K562 (cell line): ENCODE measurements around the gene CHD1L. TPM values are rescaled to one million over a fixed set of nuclear protein-coding genes. Genes with fewer than 3 reads are reported as not detected.

ENCODE experiments used
- ATAC-seq: fragments of 200-7000 bp; cut with Tn5 transposase; 3 replicates; pipeline ENCODE4 v1.9.1; 2020; ENCODE audit warnings: moderate library complexity
- BruUV-seq: library from RNA; stranded (reverse); fragments of 400-500 nt; replicated peaks from 2 replicates; lab custom pipeline; 2021; lab: Mats Ljungman, UMichigan
- CTCF ChIA-PET: fragments of 300-600 bp; formaldehyde crosslinking; extraction: SDS; loops from one replicate; lab custom pipeline; 2021; ENCODE audit warnings: low intra/inter-chr PET ratio; lab: Yijun Ruan, JAX
- POLR2A ChIA-PET: fragments of 300-600, 350-650 bp; sonication (Branson Sonifier 250); formaldehyde crosslinking; extraction: SDS; loops from one replicate; lab custom pipeline; 2021; ENCODE audit warnings: antibody characterized with exemption, inconsistent platforms; lab: Yijun Ruan, JAX
- DNase-seq, 4 experiments: peaks; one replicate each; pipeline versions ENCODE4 v3.0.0 to v3.0.0-alpha.2; 2011 to 2018; ENCODE audit warnings: low spot score in 3 of 4, mixed read lengths in 3 of 4; ENCODE audit errors: extremely low read depth in 1 of 4
- FAIRE-seq: peaks from 2 replicates; lab custom pipeline; 2011; peaks lifted over from hg19 to GRCh38; lab: Jason Lieb, UNC
- H2AFZ ChIP-seq: 2 replicates; pipeline ENCODE4 v1.6.0; 2011; ENCODE audit warnings: low read depth, low read length, control low read depth, inconsistent platforms
- H3K27ac ChIP-seq: fragments of 200-600 bp; 3 replicates; pipeline ENCODE4 v1.8.0; 2011; ENCODE audit warnings: low read depth, mild to moderate bottlenecking, control low read depth, inconsistent platforms, low read length, moderate library complexity, mixed read lengths; ENCODE audit errors: extremely low read depth
- H3K27me3 ChIP-seq, 2 experiments: fragments of 300-600 bp in 1 of 2; 2 replicates in 1 of 2; 3 replicates in 1 of 2; pipeline versions ENCODE4 v1.6.0 to v1.8.0; 2011; ENCODE audit warnings: inconsistent platforms in 2 of 2, low read length in 2 of 2, mild to moderate bottlenecking in 1 of 2, mixed read lengths in 1 of 2, moderate library complexity in 1 of 2; ENCODE audit not compliant: control insufficient read depth in 2 of 2, insufficient read depth in 2 of 2
- H3K36me3 ChIP-seq: fragments of 300-600 bp; 3 replicates; pipeline ENCODE4 v1.8.0; 2011; ENCODE audit warnings: mild to moderate bottlenecking, low read length, inconsistent platforms; ENCODE audit not compliant: control insufficient read depth, insufficient read depth
- H3K4me1 ChIP-seq, 2 experiments: fragments of 200-600 bp in 1 of 2; replicated peaks in 1 of 2; 2 replicates in 1 of 2; 3 replicates in 1 of 2; pipeline versions ENCODE4 v1.5.1 to v1.8.0; 2011; ENCODE audit warnings: inconsistent platforms in 2 of 2, low read length in 2 of 2, mild to moderate bottlenecking in 1 of 2, mixed read lengths in 1 of 2, moderate library complexity in 1 of 2; ENCODE audit not compliant: control insufficient read depth in 2 of 2, insufficient read depth in 2 of 2
- H3K4me2 ChIP-seq: 2 replicates; pipeline ENCODE4 v1.6.1; 2011; ENCODE audit warnings: low read length, control low read depth, inconsistent platforms, mixed read lengths; ENCODE audit not compliant: insufficient read depth
- H3K4me3 ChIP-seq: fragments of 200-600 bp; sonication (generic), shearing (Covaris generic); 2 replicates; pipeline ENCODE4 v1.5.1; 2016; ENCODE audit warnings: control low read depth, inconsistent platforms
- H3K79me2 ChIP-seq: fragments of 200-600 bp; 3 replicates; pipeline ENCODE4 v1.8.0; 2011; ENCODE audit warnings: low read length, inconsistent platforms; ENCODE audit not compliant: control insufficient read depth, insufficient read depth
- H3K9ac ChIP-seq, 2 experiments: 2 replicates each; pipeline versions ENCODE4 v1.6.0 to v1.6.1; 2011; ENCODE audit warnings: low read depth in 2 of 2, low read length in 2 of 2, control low read depth in 1 of 2, inconsistent platforms in 1 of 2, mild to moderate bottlenecking in 1 of 2, mixed read lengths in 1 of 2; ENCODE audit not compliant: insufficient read depth in 1 of 2
- H3K9me1 ChIP-seq: one replicate; pipeline ENCODE4 v1.6.0; 2011; ENCODE audit warnings: inconsistent platforms, mild to moderate bottlenecking, low read length, moderate library complexity; ENCODE audit not compliant: control insufficient read depth, insufficient read depth
- H3K9me3 ChIP-seq: replicated peaks from 2 replicates; pipeline ENCODE4 v1.5.1; 2011; ENCODE audit warnings: low read depth, low read length, inconsistent platforms; ENCODE audit not compliant: control insufficient read depth, insufficient read depth
- H4K20me1 ChIP-seq: replicated peaks from 2 replicates; pipeline ENCODE4 v1.6.1; 2011; ENCODE audit warnings: low read length, inconsistent platforms, mixed read lengths; ENCODE audit not compliant: control insufficient read depth, insufficient read depth
- CBX3 ChIP-seq, 2 experiments: IDR thresholded peaks; 1 replicate in 1 of 2; 2 replicates in 1 of 2; pipeline ENCODE4 v1.6.1; 2012; ENCODE audit warnings: inconsistent platforms in 2 of 2, low read length in 2 of 2, borderline replicate concordance in 1 of 2, control low read depth in 1 of 2
- CBX5 ChIP-seq: IDR thresholded peaks from 2 replicates; pipeline ENCODE4 v1.6.1; 2014; ENCODE audit warnings: low read depth, borderline replicate concordance
- EP300 ChIP-seq: IDR thresholded peaks from 2 replicates; pipeline ENCODE4 v1.6.1; 2012; ENCODE audit warnings: low read length, improper control_type of control experiment
- TFAM ChIP-seq: fragments of 250-450 bp; sonication (Bioruptor Pico); conservative IDR thresholded peaks from 2 replicates; pipeline ENCODE4 v1.5.0; 2021; ENCODE audit warnings: mild to moderate bottlenecking, moderate library complexity
- TRIM24 ChIP-seq, 2 experiments: fragments of 450-650 bp; IDR thresholded peaks; 2 replicates each; pipeline ENCODE4 v1.6.1; 2016
- TRIM28 ChIP-seq: fragments of 450-650 bp; IDR thresholded peaks from 2 replicates; pipeline ENCODE4 v1.6.1; 2017
- WGBS: fragments of 100-300 bp; shearing (Covaris generic); methylation state at CpG from one replicate; pipeline ENCODE4 v1.1.6; 2016; ENCODE audit warnings: low coverage, mixed read lengths; ENCODE audit not compliant: insufficient coverage; ENCODE audit errors: missing lambda C conversion rate; 5-methylcytosine and 5-hydroxymethylcytosine counted together
- in situ Hi-C: fragments of 300-500 bp; cut with MboI; formaldehyde crosslinking; loops from 4 replicates; pipeline ENCODE4 v1.15.0; 2018; ENCODE audit warnings: inconsistent platforms, mixed read lengths
- intact Hi-C: fragments of 100-400 bp; cut with micrococcal nuclease; formaldehyde crosslinking; loops from 2 replicates; pipeline ENCODE4 v1.14.2; 2022
- polyA plus RNA-seq, 8 experiments: library from polyadenylated mRNA; depleted of rRNA in 4 of 8; stranded (reverse) in 5 of 8; unstranded in 3 of 8; fragments of >200 nt; fragmentation: Nextera tagmentation in 2 of 8; fragmentation: Illumina TruSeq in 1 of 8; extraction: Ambion mirVana in 2 of 8; extraction: Trizol in 1 of 8; gene quantifications; 2 replicates each; pipeline versions ENCODE4 v1.2.1 to v1.2.3, GENCODE V29; 2011 to 2014; ENCODE audit warnings: inconsistent platforms in 1 of 8, missing spikeins in 1 of 8
- total RNA-seq, 7 experiments: library from RNA; depleted of rRNA in 6 of 7; stranded (reverse); fragments of >200 nt in 6 of 7; fragmentation: Illumina TruSeq in 2 of 7; extraction: Trizol in 2 of 7; gene quantifications; 2 replicates each; pipeline versions ENCODE4 v1.2.1 to v1.2.3, GENCODE V29; 2011 to 2021; ENCODE audit warnings: low replicate concordance in 1 of 7
- TF ChIP-seq, protein P1 (sequence below), 2 experiments: fragments of 450-650 bp; conservative IDR thresholded peaks; 2 replicates each; pipeline ENCODE4 v1.6.1; 2017; ENCODE audit warnings: mild to moderate bottlenecking in 2 of 2, moderate library complexity in 2 of 2
- TF ChIP-seq, protein P2 (sequence below): fragments of 250-450 bp; sonication (Bioruptor Pico); IDR thresholded peaks from 2 replicates; pipeline ENCODE4 v1.4.0; 2020; ENCODE audit warnings: mild to moderate bottlenecking, moderate library complexity
- TF ChIP-seq, protein P3 (sequence below): fragments of 450-650 bp; IDR thresholded peaks from 2 replicates; pipeline ENCODE4 v1.6.1; 2018; ENCODE audit warnings: mild to moderate bottlenecking, low read depth; ENCODE audit not compliant: partially characterized antibody

Gene CHD1L
- total and polyA plus RNA-seq, 9 of the 15 experiments (the other 6 are each of a cell fraction or from before 2014, with no cell fraction given): 25.0 to 93.3 (median 59.1) TPM

DNA sequence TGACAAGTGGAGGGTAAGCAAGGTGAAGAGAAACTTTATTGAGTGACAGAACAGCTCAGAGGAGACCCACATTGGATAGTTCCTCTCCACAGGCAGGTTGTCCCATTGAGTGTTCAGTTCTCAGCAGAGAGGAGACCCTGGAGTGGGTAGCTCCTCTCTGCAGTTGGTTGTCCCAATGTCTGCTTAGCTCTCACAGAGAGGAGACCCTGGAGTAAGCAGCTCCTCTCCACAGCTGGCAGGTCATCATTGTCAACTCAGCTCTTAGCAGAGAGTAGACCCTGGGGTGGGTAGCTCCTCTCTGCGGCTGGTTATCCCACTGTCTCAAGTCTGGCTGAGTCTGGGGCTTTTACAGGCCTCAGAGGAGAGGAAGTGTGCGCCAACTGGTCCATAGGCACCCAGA lies 6.0 kb upstream of the CHD1L start:
- WGBS: 9% methylated on average over 2 of the region's 2 CpGs
- no peak overlapping the region for H3K4me2 ChIP-seq
- no peaks in the 10 kb centered on the region for H4K20me1 ChIP-seq
- no peaks in the 10 kb centered on the region for H3K4me1 ChIP-seq
- POLR2A ChIA-PET: interaction anchor here (1.0 kb wide), 1 partner anchor 9 kb away, joined by 4 read pairs; no protein-coding TSS in a partner anchor
- CTCF ChIA-PET: no interaction called here
- intact Hi-C loops (no loop called here), in situ Hi-C loops (no loop called here)
- no peaks in the 10 kb centered on the region for H3K36me3 ChIP-seq
- H3K9me3 ChIP-seq: peaks cover 12% of the 10 kb centered on the region
- H3K9ac ChIP-seq: no peak overlapping the region
- ATAC-seq: no peak
- H3K9me1 ChIP-seq: no peaks in the 10 kb centered on the region
- no peak for DNase-seq
- H3K4me3 ChIP-seq: no peak overlapping the region
- no peak overlapping the region for H2AFZ ChIP-seq
- no peaks in the 10 kb centered on the region; a peak in 1 of 5 replicates for H3K27me3 ChIP-seq
- FAIRE-seq: no peak
- TF ChIP-seq, protein P1, sequence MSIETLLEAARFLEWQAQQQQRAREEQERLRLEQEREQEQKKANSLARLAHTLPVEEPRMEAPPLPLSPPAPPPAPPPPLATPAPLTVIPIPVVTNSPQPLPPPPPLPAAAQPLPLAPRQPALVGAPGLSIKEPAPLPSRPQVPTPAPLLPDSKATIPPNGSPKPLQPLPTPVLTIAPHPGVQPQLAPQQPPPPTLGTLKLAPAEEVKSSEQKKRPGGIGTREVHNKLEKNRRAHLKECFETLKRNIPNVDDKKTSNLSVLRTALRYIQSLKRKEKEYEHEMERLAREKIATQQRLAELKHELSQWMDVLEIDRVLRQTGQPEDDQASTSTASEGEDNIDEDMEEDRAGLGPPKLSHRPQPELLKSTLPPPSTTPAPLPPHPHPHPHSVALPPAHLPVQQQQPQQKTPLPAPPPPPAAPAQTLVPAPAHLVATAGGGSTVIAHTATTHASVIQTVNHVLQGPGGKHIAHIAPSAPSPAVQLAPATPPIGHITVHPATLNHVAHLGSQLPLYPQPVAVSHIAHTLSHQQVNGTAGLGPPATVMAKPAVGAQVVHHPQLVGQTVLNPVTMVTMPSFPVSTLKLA (conservative IDR thresholded peaks at IDR 0.05): no peak
- TF ChIP-seq TFAM (CRISPR knock-in tag): no peak
- TF ChIP-seq TRIM24 (IDR thresholded peaks at IDR 0.05): peak in 1 of 2 experiments; percentile 34; a peak in 1 of 4 replicates
- TF ChIP-seq, protein P2, sequence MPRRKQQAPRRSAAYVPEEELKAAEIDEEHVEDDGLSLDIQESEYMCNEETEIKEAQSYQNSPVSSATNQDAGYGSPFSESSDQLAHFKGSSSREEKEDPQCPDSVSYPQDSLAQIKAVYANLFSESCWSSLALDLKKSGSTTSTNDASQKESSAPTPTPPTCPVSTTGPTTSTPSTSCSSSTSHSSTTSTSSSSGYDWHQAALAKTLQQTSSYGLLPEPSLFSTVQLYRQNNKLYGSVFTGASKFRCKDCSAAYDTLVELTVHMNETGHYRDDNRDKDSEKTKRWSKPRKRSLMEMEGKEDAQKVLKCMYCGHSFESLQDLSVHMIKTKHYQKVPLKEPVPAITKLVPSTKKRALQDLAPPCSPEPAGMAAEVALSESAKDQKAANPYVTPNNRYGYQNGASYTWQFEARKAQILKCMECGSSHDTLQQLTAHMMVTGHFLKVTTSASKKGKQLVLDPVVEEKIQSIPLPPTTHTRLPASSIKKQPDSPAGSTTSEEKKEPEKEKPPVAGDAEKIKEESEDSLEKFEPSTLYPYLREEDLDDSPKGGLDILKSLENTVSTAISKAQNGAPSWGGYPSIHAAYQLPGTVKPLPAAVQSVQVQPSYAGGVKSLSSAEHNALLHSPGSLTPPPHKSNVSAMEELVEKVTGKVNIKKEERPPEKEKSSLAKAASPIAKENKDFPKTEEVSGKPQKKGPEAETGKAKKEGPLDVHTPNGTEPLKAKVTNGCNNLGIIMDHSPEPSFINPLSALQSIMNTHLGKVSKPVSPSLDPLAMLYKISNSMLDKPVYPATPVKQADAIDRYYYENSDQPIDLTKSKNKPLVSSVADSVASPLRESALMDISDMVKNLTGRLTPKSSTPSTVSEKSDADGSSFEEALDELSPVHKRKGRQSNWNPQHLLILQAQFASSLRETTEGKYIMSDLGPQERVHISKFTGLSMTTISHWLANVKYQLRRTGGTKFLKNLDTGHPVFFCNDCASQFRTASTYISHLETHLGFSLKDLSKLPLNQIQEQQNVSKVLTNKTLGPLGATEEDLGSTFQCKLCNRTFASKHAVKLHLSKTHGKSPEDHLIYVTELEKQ (CRISPR knock-in tag): no peak
- TF ChIP-seq TRIM28: peak; percentile 91
- TF ChIP-seq CBX5: peak; percentile 35; the same call in 1 of the 2 replicates
- TF ChIP-seq CBX3 (IDR thresholded peaks at IDR 0.05; ENCODE audit: borderline replicate concordance in 1 of 2, low read length in 2 of 2): peak in 1 of 2 experiments; percentile 58; a peak in 1 of 3 replicates
- TF ChIP-seq, protein P3, sequence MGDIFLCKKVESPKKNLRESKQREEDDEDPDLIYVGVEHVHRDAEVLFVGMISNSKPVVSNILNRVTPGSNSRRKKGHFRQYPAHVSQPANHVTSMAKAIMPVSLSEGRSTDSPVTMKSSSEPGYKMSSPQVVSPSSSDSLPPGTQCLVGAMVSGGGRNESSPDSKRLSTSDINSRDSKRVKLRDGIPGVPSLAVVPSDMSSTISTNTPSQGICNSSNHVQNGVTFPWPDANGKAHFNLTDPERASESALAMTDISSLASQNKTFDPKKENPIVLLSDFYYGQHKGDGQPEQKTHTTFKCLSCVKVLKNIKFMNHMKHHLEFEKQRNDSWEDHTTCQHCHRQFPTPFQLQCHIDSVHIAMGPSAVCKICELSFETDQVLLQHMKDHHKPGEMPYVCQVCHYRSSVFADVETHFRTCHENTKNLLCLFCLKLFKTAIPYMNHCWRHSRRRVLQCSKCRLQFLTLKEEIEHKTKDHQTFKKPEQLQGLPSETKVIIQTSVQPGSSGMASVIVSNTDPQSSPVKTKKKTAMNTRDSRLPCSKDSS: peak; percentile 74
- TF ChIP-seq EP300: no peak
- H3K27ac ChIP-seq: no peak overlapping the region
- no TSS peak for BruUV-seq
- no peaks in the 10 kb centered on the region for H3K79me2 ChIP-seq
